Ovary (tissue), 9 donors: Measurements from ENCODE around the gene SMTNL2. TPM values are rescaled to one million over a fixed set of nuclear protein-coding genes. Genes with fewer than 3 reads are reported as not detected.
A peak's percentile ranks its signal among the peaks of the same experiment; 100 is the strongest.
"Not testable (repeated sequence)": the region's sequence is repeated elsewhere in the genome, so short reads cannot be mapped to it uniquely, and the experiment has no call there.

ENCODE experiments used
- DNase-seq, 5 donors: peaks; one replicate each; pipeline ENCODE4 v3.0.0-alpha.2; 2019 to 2020
- H3K27ac ChIP-seq, 2 donors: fragments of 200-600 bp; one replicate each; pipeline versions ENCODE4 v1.5.1 to v1.8.0; 2019 to 2022
- H3K27me3 ChIP-seq: fragments of 200-600 bp; one replicate; pipeline ENCODE4 v1.8.0; 2022
- H3K36me3 ChIP-seq: fragments of 200-600 bp; sonication (generic); one replicate; pipeline ENCODE4 v1.5.1; 2019
- H3K4me1 ChIP-seq: one replicate; pipeline ENCODE4 v1.8.1; 2013; ENCODE audit warnings: mild to moderate bottlenecking, moderate library complexity; ENCODE audit not compliant: insufficient read depth
- H3K4me3 ChIP-seq: fragments of 200-600 bp; sonication (generic); one replicate; pipeline ENCODE4 v1.5.1; 2017
- H3K9me3 ChIP-seq, 2 donors: fragments of 200-600 bp in 1 of 2; sonication (generic) in 1 of 2; one replicate each; pipeline versions ENCODE4 v1.5.1 to v1.8.1; 2013 to 2019; ENCODE audit warnings: mild to moderate bottlenecking in 1 of 2, moderate library complexity in 1 of 2
- EP300 ChIP-seq: sonication (generic); formaldehyde crosslinking; IDR thresholded peaks from one replicate; pipeline ENCODE4 v1.6.1; 2017; ENCODE audit warnings: antibody characterized with exemption
- POLR2A ChIP-seq: fragments of 450-650 bp; IDR thresholded peaks from one replicate; pipeline ENCODE4 v1.6.1; 2017; ENCODE audit warnings: antibody characterized with exemption, mild to moderate bottlenecking, moderate library complexity
- WGBS, 3 donors: extraction: QIAGEN DNeasy Blood & Tissue Kit in 1 of 3; methylation state at CpG; one replicate each; pipeline versions ENCODE4 v1.1.5 to v1.1.7; 2013 to 2017; 5-methylcytosine and 5-hydroxymethylcytosine counted together
- intact Hi-C, 4 donors: fragments of 100-400 bp; cut with DNase I; formaldehyde crosslinking; loops; one replicate each; pipeline versions ENCODE4 v1.11.0 to v1.15.1; 2022 to 2023
- polyA plus RNA-seq, 2 donors: library from polyadenylated mRNA; stranded (reverse); fragments of 200-250 nt in 1 of 2; fragments of 350-450 nt in 1 of 2; fragmentation: Illumina TruSeq in 1 of 2; extraction: RNeasy Lipid Tissue Mini Kit (QIAGEN cat#74804) in 1 of 2; gene quantifications; one replicate each; pipeline ENCODE4 v1.2.3, GENCODE V29; 2013 to 2014
- total RNA-seq, 7 donors: library from RNA; depleted of rRNA in 2 of 7; stranded (reverse); fragments of >200 nt in 2 of 7; fragmentation: NEBNext Ultra II Directional in 3 of 7; extraction: Animal tissue kit (Norgen Biotek cat#: 25700) in 3 of 7; gene quantifications; one replicate each; pipeline versions ENCODE4 v1.1.0 to v1.2.4, GENCODE V29; 2016 to 2023
- TF ChIP-seq, protein P1 (sequence below), 3 donors: fragments of 450-650 bp in 2 of 3; fragments of 200-600 bp in 1 of 3; IDR thresholded peaks; one replicate each; pipeline versions ENCODE4 v1.5.1 to v1.8.0; 2016 to 2022; ENCODE audit warnings: antibody characterized with exemption in 3 of 3, mild to moderate bottlenecking in 1 of 3
- donor health status: DM: no; HTN: no; CAD: no; lungs with moderate emphysema.
- donor health status: DM: no; HTN: no; CAD: no.
- donor health status: Bipolar disorder and iron deficiency.
- donor health status: DM: yes; HTN: yes; CAD: no.
- donor health status: DM: no; HTN: no; CAD: no.
- donor health status: DM: yes; HTN: yes; CAD: no.

Gene SMTNL2
- total and polyA plus RNA-seq, 9 donors = 3.7 to 34.3 (median 15.1) TPM

DNA sequence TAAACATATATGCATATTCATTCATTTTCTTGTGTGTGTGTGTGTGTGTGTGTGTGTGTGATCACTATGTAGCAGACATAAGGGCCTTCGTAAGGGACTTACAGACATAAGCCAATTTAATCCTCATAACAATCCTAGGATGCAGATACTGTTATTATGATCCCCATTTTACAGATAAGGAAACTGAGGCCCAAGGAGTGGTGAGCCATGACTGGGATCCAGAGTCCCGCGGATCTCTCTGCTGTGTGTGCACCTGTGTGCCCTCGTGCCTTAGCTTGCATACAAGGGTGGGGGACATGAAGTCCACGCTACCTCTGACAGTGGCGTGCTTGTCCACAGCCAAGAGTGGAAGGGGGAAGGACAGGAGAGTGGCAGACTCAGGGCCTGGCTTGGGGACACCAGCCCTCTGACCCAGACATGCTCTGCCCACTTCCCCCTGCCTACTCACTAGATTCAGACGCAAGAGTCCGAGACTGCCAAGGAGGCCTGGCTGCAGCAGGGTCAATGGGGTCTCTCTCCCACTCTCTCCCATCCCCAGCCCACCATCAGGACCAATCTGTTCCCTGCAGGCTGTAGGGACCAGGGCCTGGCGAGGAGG is 9.8 kb upstream of the SMTNL2 start:
- 91 to 96% (median 94%) methylated on average over 9 of the region's 9 CpGs for WGBS, 3 donors
- Histone ChIP-seq H3K4me3 (no peak overlapping the region), H3K9me3 (no peaks in the 10 kb centered on the region), H3K27me3 (no peaks in the 10 kb centered on the region), H3K4me1 (no peaks in the 10 kb centered on the region), H3K27ac (no peak overlapping the region), H3K36me3 (no peaks in the 10 kb centered on the region)
- intact Hi-C loops = loop anchor here in 1 of 4 donors (5.0 kb wide), 1 partner anchor 38 kb away; no protein-coding TSS in a partner anchor
- no peak for TF ChIP-seq POLR2A
- TF ChIP-seq, protein P1, sequence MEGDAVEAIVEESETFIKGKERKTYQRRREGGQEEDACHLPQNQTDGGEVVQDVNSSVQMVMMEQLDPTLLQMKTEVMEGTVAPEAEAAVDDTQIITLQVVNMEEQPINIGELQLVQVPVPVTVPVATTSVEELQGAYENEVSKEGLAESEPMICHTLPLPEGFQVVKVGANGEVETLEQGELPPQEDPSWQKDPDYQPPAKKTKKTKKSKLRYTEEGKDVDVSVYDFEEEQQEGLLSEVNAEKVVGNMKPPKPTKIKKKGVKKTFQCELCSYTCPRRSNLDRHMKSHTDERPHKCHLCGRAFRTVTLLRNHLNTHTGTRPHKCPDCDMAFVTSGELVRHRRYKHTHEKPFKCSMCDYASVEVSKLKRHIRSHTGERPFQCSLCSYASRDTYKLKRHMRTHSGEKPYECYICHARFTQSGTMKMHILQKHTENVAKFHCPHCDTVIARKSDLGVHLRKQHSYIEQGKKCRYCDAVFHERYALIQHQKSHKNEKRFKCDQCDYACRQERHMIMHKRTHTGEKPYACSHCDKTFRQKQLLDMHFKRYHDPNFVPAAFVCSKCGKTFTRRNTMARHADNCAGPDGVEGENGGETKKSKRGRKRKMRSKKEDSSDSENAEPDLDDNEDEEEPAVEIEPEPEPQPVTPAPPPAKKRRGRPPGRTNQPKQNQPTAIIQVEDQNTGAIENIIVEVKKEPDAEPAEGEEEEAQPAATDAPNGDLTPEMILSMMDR (IDR thresholded peaks at IDR 0.05) = no peak
- no peak for TF ChIP-seq EP300
- peak in 1 of 5 donors; percentile 4 for DNase-seq

DNA sequence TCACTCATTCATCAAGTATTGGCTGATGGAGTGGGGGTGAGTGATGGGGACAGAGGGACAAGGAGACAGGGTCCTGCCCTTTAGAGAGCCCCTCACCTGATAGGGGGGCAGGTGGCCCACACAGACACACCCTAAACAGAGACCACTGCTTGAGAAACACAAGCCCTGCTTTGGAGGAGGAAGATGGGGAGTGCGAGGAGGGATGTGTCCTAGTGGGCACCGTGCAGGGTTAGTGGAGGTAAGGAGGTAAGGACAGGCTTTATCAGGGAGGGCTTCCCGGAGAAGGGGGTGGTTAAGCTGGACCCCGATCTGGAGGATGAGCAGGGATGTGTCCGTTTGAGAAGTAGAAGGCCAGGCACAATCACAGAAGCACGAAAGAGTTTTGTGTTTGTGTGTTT is 8.2 kb upstream of the SMTNL2 start:
- Histone ChIP-seq H3K9me3 (no peaks in the 10 kb centered on the region), H3K27ac (no peak overlapping the region), H3K4me3 (no peak overlapping the region), H3K4me1 (no peaks in the 10 kb centered on the region), H3K27me3 (no peaks in the 10 kb centered on the region), H3K36me3 (no peaks in the 10 kb centered on the region)
- 60 to 71% (median 67%) methylated on average over 6 of the region's 6 CpGs for WGBS, 3 donors
- TF ChIP-seq, protein P1 (IDR thresholded peaks at IDR 0.05) = no peak
- TF ChIP-seq EP300 = no peak
- TF ChIP-seq POLR2A = no peak
- peak in 1 of 5 donors; percentile 5 for DNase-seq
- intact Hi-C loops = loop anchor here in 1 of 4 donors (5.0 kb wide), 1 partner anchor 36 kb away; no protein-coding TSS in a partner anchor

DNA sequence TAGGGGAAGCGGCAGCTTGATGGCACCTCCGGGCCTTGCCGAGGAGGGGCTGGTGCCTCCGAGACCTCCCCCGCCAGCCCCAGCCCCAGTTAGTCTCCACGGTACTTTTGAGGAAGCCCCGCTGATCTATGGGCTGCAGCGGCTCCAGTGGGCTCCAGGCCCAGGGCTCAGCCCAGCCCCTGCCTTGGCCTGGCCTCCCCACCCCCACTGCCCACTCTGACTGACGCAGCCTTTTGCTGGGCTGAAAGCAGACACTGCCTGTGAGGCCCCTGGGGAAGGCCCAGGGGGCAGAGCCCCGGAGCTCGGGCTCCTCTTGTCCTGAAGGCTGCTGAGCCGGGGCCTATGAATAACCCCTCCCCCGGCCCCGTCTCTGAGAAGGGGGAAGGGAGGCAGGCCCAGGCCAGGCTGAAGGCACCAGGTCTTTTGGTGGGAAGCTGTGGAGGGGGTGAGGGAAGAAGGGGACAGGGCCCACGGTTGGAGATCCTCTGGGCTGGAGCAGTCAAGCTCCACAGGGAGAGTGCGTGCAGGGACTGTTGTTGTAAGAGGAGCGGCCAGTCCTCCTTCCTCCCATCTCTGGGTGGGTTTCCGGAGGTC is 7.5 kb upstream of the SMTNL2 start:
- DNase-seq = peak in 1 of 5 donors; percentile 11
- H3K4me3 ChIP-seq = no peak overlapping the region
- no peaks in the 10 kb centered on the region for H3K9me3 ChIP-seq
- H3K4me1 ChIP-seq = no peaks in the 10 kb centered on the region
- no peak overlapping the region for H3K27ac ChIP-seq
- no peaks in the 10 kb centered on the region for H3K36me3 ChIP-seq
- intact Hi-C loops = loop anchor here in 1 of 4 donors (5.0 kb wide), 1 partner anchor 35 kb away; no protein-coding TSS in a partner anchor
- H3K27me3 ChIP-seq = no peaks in the 10 kb centered on the region
- TF ChIP-seq EP300 (no peak), POLR2A (no peak)
- TF ChIP-seq, protein P1 (IDR thresholded peaks at IDR 0.05) = no peak
- 62 to 71% (median 66%) methylated on average over 18 of the region's 18 CpGs for WGBS, 3 donors

DNA sequence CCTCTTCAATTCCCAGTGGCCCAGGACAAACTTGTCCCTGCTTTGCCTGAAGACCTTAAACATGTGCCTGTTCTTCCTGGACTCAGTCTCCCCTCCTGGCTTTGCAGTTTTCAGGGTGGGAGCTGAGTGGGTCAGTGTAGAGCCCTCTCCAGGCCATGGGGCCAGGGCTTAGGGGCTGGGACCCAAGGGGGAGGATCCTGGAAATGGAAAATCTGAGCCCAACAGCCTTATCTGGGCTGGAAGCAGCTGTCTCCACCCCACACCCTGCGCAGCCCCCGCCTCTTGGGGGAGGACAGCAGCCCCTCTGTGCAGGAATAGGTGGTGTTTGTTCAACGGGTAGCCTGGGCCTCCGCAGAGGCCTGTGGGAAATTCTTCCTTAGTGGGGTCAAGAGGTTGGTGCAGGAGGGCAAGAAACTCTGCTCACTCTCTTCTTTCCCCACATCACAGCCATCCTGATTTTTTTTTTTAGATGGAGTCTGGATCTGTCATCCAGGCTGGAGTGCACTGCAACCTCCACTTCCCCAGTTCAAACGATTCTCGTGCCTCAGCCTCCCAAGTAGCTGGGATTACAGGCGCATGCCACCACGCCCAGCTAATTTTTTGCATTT is 6.8 kb upstream of the SMTNL2 start:
- peak in 1 of 5 donors; percentile 15 for DNase-seq
- 64 to 75% (median 67%) methylated on average over 8 of the region's 8 CpGs for WGBS, 3 donors

DNA sequence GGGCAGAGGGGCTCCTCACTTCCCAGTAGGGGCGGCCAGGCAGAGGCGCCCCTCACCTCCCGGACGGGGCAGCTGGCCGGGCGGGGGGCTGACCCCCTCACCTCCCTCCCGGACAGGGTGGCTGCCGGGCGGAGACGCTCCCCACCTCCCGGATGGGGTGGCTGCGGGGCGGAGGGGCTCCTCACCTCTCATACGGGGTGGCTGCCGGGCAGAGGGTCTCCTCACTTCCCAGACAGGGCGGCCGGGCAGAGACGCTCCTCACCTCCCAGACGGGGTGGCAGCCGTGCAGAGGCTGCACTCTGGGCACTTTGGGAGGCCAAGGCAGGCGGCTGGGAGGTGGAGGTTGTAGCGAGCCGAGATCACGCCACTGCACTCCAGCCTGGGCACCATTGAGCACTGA is 6.0 kb upstream of the SMTNL2 start:
- intact Hi-C loops = loop anchor here in 1 of 4 donors (5.0 kb wide), 1 partner anchor 34 kb away; no protein-coding TSS in a partner anchor
- H3K27ac ChIP-seq, H3K4me3 ChIP-seq, H3K9me3 ChIP-seq, H3K36me3 ChIP-seq, H3K27me3 ChIP-seq, H3K4me1 ChIP-seq: not testable (repeated sequence)
- DNase-seq = peak in 1 of 5 donors; percentile 17
- WGBS, 3 donors = 94 to 97% (median 95%) methylated on average over 5 to 24 of the region's 24 CpGs

More for the DNA sequence above, 6.8 kb upstream of the SMTNL2 start:
- Histone ChIP-seq H3K27me3 (no peaks in the 10 kb centered on the region), H3K9me3 (no peaks in the 10 kb centered on the region), H3K36me3 (no peaks in the 10 kb centered on the region), H3K4me1 (no peaks in the 10 kb centered on the region), H3K4me3 (no peak overlapping the region), H3K27ac (no peak overlapping the region)
- TF ChIP-seq POLR2A (no peak), EP300 (no peak)
- TF ChIP-seq, protein P1 (IDR thresholded peaks at IDR 0.05) = no peak
- intact Hi-C loops = loop anchor here in 1 of 4 donors (5.0 kb wide), 1 partner anchor 35 kb away; no protein-coding TSS in a partner anchor
